H1 (cell line): Measurements from ENCODE around the gene MTTP. TPM values are rescaled to one million over a fixed set of nuclear protein-coding genes. Genes with fewer than 3 reads are reported as not detected.

Experiments
- CTCF ChIA-PET: fragments of 300-600 bp; sonication (Branson Sonifier 250); formaldehyde crosslinking; loops from one replicate; lab custom pipeline; 2021; ENCODE audit not compliant: partially characterized antibody; lab: Charles Lee
- POLR2A ChIA-PET: fragments of 300-600 bp; sonication (Branson Sonifier 250); formaldehyde crosslinking; loops from one replicate; lab custom pipeline; 2021; ENCODE audit warnings: inconsistent platforms; ENCODE audit not compliant: partially characterized antibody; lab: Charles Lee
- DNase-seq, 2 experiments: peaks; one replicate each; pipeline versions ENCODE4 v3.0.0 to v3.0.0-alpha.2; 2010 to 2022; ENCODE audit warnings: low spot score in 2 of 2, low read depth in 1 of 2, mixed read lengths in 1 of 2
- FAIRE-seq: peaks from 2 replicates; lab custom pipeline; 2011; peaks lifted over from hg19 to GRCh38; lab: Jason Lieb, UNC
- H2AFZ ChIP-seq: 2 replicates; pipeline ENCODE4 v1.8.1; 2012; ENCODE audit warnings: low read length, inconsistent platforms
- H2AK5ac ChIP-seq: 2 replicates; pipeline ENCODE4 v1.6.1; 2013; ENCODE audit warnings: low read depth, low read length
- H2BK120ac ChIP-seq: replicated peaks from 2 replicates; pipeline ENCODE3; 2013; ENCODE audit warnings: low read depth, low read length, inconsistent platforms
- H2BK12ac ChIP-seq: 2 replicates; pipeline ENCODE4 v1.6.1; 2013; ENCODE audit warnings: low read depth, low read length
- H2BK15ac ChIP-seq: 2 replicates; pipeline ENCODE4 v1.6.1; 2013; ENCODE audit warnings: low read length
- H2BK20ac ChIP-seq: 2 replicates; pipeline ENCODE4 v1.6.1; 2013; ENCODE audit warnings: low read length
- H2BK5ac ChIP-seq: 2 replicates; pipeline ENCODE4 v1.6.1; 2013; ENCODE audit warnings: low read depth, low read length
- H3K14ac ChIP-seq: 2 replicates; pipeline ENCODE4 v1.6.1; 2013; ENCODE audit warnings: inconsistent platforms; ENCODE audit not compliant: insufficient read length
- H3K18ac ChIP-seq: 2 replicates; pipeline ENCODE4 v1.6.1; 2013; ENCODE audit warnings: low read length; ENCODE audit errors: extremely low read depth
- H3K23ac ChIP-seq: 2 replicates; pipeline ENCODE4 v1.6.1; 2013; ENCODE audit warnings: inconsistent platforms; ENCODE audit not compliant: insufficient read length
- H3K23me2 ChIP-seq: 2 replicates; pipeline ENCODE4 v1.6.1; 2013; ENCODE audit warnings: low read depth, low read length
- H3K27ac ChIP-seq: 2 replicates; pipeline ENCODE4 v1.6.1; 2011; ENCODE audit warnings: low read depth, low read length, inconsistent platforms
- H3K27me3 ChIP-seq, 4 experiments: replicated peaks in 1 of 4; 1 replicate in 1 of 4; 2 replicates in 3 of 4; pipeline versions ENCODE4 v1.6.1 to v1.8.1; 2011 to 2013; ENCODE audit warnings: low read length in 3 of 4, mild to moderate bottlenecking in 3 of 4, inconsistent platforms in 2 of 4, mixed read lengths in 2 of 4, moderate library complexity in 1 of 4; ENCODE audit not compliant: control insufficient read depth in 3 of 4, insufficient read depth in 3 of 4; ENCODE audit errors: extremely low read depth in 1 of 4
- H3K36me3 ChIP-seq, 4 experiments: 2 replicates each; pipeline versions ENCODE4 v1.6.1 to v1.8.1; 2011 to 2013; ENCODE audit warnings: mild to moderate bottlenecking in 4 of 4, low read length in 3 of 4, moderate library complexity in 2 of 4, control low read depth in 1 of 4, inconsistent platforms in 1 of 4; ENCODE audit not compliant: insufficient read depth in 4 of 4, control insufficient read depth in 2 of 4
- H3K4ac ChIP-seq: replicated peaks from 2 replicates; pipeline ENCODE3; 2013; ENCODE audit warnings: low read length, low read depth, mixed read lengths, inconsistent platforms; ENCODE audit not compliant: insufficient read length
- H3K4me1 ChIP-seq, 4 experiments: replicated peaks in 1 of 4; 1 replicate in 1 of 4; 2 replicates in 3 of 4; pipeline versions ENCODE4 v1.6.1 to v1.8.1; 2011 to 2013; ENCODE audit warnings: low read length in 3 of 4, inconsistent platforms in 2 of 4, mixed read lengths in 1 of 4; ENCODE audit not compliant: insufficient read depth in 4 of 4, control insufficient read depth in 3 of 4
- H3K4me2 ChIP-seq, 2 experiments: 2 replicates each; pipeline versions ENCODE4 v1.6.1 to v1.8.1; 2011 to 2013; ENCODE audit warnings: low read depth in 2 of 2, low read length in 2 of 2, control low read depth in 1 of 2, inconsistent platforms in 1 of 2, mild to moderate bottlenecking in 1 of 2; ENCODE audit not compliant: insufficient read depth in 1 of 2
- H3K4me3 ChIP-seq, 4 experiments: fragments of 200-600, 300-600 bp in 1 of 4; sonication (generic), shearing (Covaris generic), sonication (Bioruptor Twin) in 1 of 4; 2 replicates each; pipeline versions ENCODE4 v1.5.1 to v1.8.1; 2011 to 2016; ENCODE audit warnings: low read length in 4 of 4, low read depth in 3 of 4, control low read depth in 2 of 4, inconsistent platforms in 2 of 4, mild to moderate bottlenecking in 2 of 4, mixed read lengths in 1 of 4, moderate library complexity in 1 of 4; ENCODE audit not compliant: insufficient read depth in 2 of 4; ENCODE audit errors: extremely low read depth in 1 of 4
- H3K56ac ChIP-seq: replicated peaks from 2 replicates; pipeline ENCODE3; 2013; ENCODE audit warnings: low read depth, mild to moderate bottlenecking, mixed read lengths, low read length, inconsistent platforms; ENCODE audit not compliant: insufficient read length
- H3K79me1 ChIP-seq: 2 replicates; pipeline ENCODE4 v1.6.1; 2013; ENCODE audit warnings: low read depth, low read length, control low read depth
- H3K79me2 ChIP-seq, 2 experiments: 2 replicates each; pipeline versions ENCODE4 v1.6.1 to v1.8.1; 2012 to 2013; ENCODE audit warnings: low read length in 2 of 2, mild to moderate bottlenecking in 2 of 2, inconsistent platforms in 1 of 2; ENCODE audit not compliant: insufficient read depth in 2 of 2, control insufficient read depth in 1 of 2
- H3K9ac ChIP-seq, 4 experiments: replicated peaks in 1 of 4; 1 replicate in 1 of 4; 2 replicates in 3 of 4; pipeline versions ENCODE4 v1.6.1 to v1.8.1; 2011 to 2013; ENCODE audit warnings: low read depth in 3 of 4, low read length in 3 of 4, control low read depth in 2 of 4, mild to moderate bottlenecking in 2 of 4, moderate library complexity in 2 of 4, inconsistent platforms in 1 of 4; ENCODE audit errors: extremely low read depth in 1 of 4
- H3K9me3 ChIP-seq, 2 experiments: 2 replicates each; pipeline versions ENCODE4 v1.6.1 to v1.8.1; 2012 to 2013; ENCODE audit warnings: mild to moderate bottlenecking in 2 of 2, moderate library complexity in 2 of 2, control low read depth in 1 of 2, inconsistent platforms in 1 of 2, low read depth in 1 of 2, low read length in 1 of 2, mixed read lengths in 1 of 2; ENCODE audit not compliant: insufficient read depth in 2 of 2
- H4K20me1 ChIP-seq, 2 experiments: replicated peaks in 1 of 2; 2 replicates each; pipeline versions ENCODE3 to v1.8.1; 2011 to 2013; ENCODE audit warnings: inconsistent platforms in 2 of 2, low read length in 2 of 2, mild to moderate bottlenecking in 1 of 2; ENCODE audit not compliant: insufficient read depth in 2 of 2, control insufficient read depth in 1 of 2
- H4K5ac ChIP-seq: 2 replicates; pipeline ENCODE4 v1.6.1; 2013; ENCODE audit warnings: low read length, low read depth, mixed read lengths, inconsistent platforms; ENCODE audit not compliant: insufficient read length
- H4K8ac ChIP-seq: 2 replicates; pipeline ENCODE4 v1.8.0; 2013; ENCODE audit warnings: mild to moderate bottlenecking, moderate library complexity, low read length, inconsistent platforms; ENCODE audit not compliant: insufficient read depth; ENCODE audit errors: extremely low read depth
- H4K91ac ChIP-seq: replicated peaks from 2 replicates; pipeline ENCODE3; 2013; ENCODE audit warnings: low read length, mixed read lengths, inconsistent platforms; ENCODE audit not compliant: insufficient read length
- JUND ChIP-seq: IDR thresholded peaks from 2 replicates; pipeline ENCODE4 v1.6.1; 2011; ENCODE audit warnings: mild to moderate bottlenecking, improper control_type of control experiment, low read length
- RFX5 ChIP-seq: IDR thresholded peaks from 2 replicates; pipeline ENCODE4 v1.6.1; 2011; ENCODE audit warnings: low read depth, low read length, improper control_type of control experiment, borderline replicate concordance
- SUZ12 ChIP-seq: fragments of 200-600 bp; sonication (generic); IDR thresholded peaks from 2 replicates; pipeline ENCODE4 v1.6.1; 2012; ENCODE audit warnings: mild to moderate bottlenecking, inconsistent platforms, low read length, moderate library complexity, mixed read lengths
- WGBS, 2 experiments: shearing (Covaris generic) in 1 of 2; methylation state at CpG; one replicate each; pipeline versions ENCODE4 v1.1.6 to v1.1.7; 2013 to 2015; ENCODE audit warnings: low lambda C conversion rate in 2 of 2, mixed read lengths in 2 of 2, inconsistent platforms in 1 of 2, low coverage in 1 of 2, missing lambda C conversion rate in 1 of 2; ENCODE audit not compliant: insufficient replicate concordance in 2 of 2, insufficient coverage in 1 of 2, insufficient read length in 1 of 2; ENCODE audit errors: extremely low coverage in 1 of 2, missing lambda C conversion rate in 1 of 2; 5-methylcytosine and 5-hydroxymethylcytosine counted together
- polyA plus RNA-seq, 7 experiments: library from polyadenylated mRNA; depleted of rRNA in 3 of 7; stranded (reverse) in 5 of 7; unstranded in 2 of 7; fragments of >200 nt in 5 of 7; fragments of 200-250 nt in 2 of 7; gene quantifications; 1 replicate in 5 of 7; 2 replicates in 1 of 7; 4 replicates in 1 of 7; pipeline versions ENCODE4 v1.2.1 to v1.2.3, GENCODE V29; 2011 to 2013; ENCODE audit warnings: missing spikeins in 2 of 7, mixed read lengths in 2 of 7
- total RNA-seq: library from RNA; stranded (reverse); fragmentation: NEBNext Ultra II Directional; extraction: Animal tissue kit (Norgen Biotek cat#: 25700); gene quantifications from 2 replicates; pipeline ENCODE4 v1.2.1, GENCODE V29; 2021

The MTTP gene
- total and polyA plus RNA-seq, 2 of the 8 experiments (the other 6 are each of a cell fraction or from before 2014, with no cell fraction given), result 0.12 to 0.26 TPM

GRCh38 chr4:99615170-99615820 lies 40.7 kb downstream of the MTTP start:
- Histone ChIP-seq H3K9me3 (no peaks in the 10 kb centered on the region), H3K36me3 (no peaks in the 10 kb centered on the region), H4K20me1 (no peaks in the 10 kb centered on the region), H2AFZ (no peak overlapping the region), H3K56ac (no peak overlapping the region), H3K79me1 (no peaks in the 10 kb centered on the region), H4K91ac (no peak overlapping the region), H2AK5ac (no peak overlapping the region), H3K4me2 (no peak overlapping the region), H2BK15ac (no peak overlapping the region), H3K27ac (no peak overlapping the region), H3K27me3 (no peaks in the 10 kb centered on the region), H3K23me2 (no peaks in the 10 kb centered on the region), H3K23ac (no peak overlapping the region), H3K4me1 (no peaks in the 10 kb centered on the region), H3K4ac (no peak overlapping the region), H2BK12ac (no peak overlapping the region), H3K4me3 (no peak overlapping the region), H2BK5ac (no peak overlapping the region), H3K18ac (no peak overlapping the region), H2BK120ac (no peak overlapping the region), H4K5ac (no peak overlapping the region), H4K8ac (no peak overlapping the region), H3K79me2 (no peaks in the 10 kb centered on the region), H3K9ac (no peak overlapping the region), H3K14ac (no peak overlapping the region), H2BK20ac (no peak overlapping the region)
- FAIRE-seq (no peak), DNase-seq (no peak)
- CTCF ChIA-PET, result interaction anchor here (0.6 to 1.8 kb wide), 8 partner anchors 11 to 833 kb away, joined by 3 to 4 read pairs (median 3); no protein-coding TSS in a partner anchor
- POLR2A ChIA-PET, result no interaction called here
- TF ChIP-seq JUND (no peak), RFX5 (no peak), SUZ12 (no peak)
- 88% methylated on average over 1 of the region's 1 CpG; no CpG with 5 or more reads in 1 of the 2 experiments for WGBS, 2 experiments
